Astrocyte (in vitro differentiated cells and primary cell): ENCODE results near the gene HMGN1.

Source experiments
- CTCF ChIP-seq: IDR thresholded peaks from 2 replicates; pipeline ENCODE4 v1.5.1; 2011; ENCODE audit warnings: low read depth, mild to moderate bottlenecking, inconsistent platforms, low read length, moderate library complexity; ENCODE audit not compliant: insufficient read depth
- EZH2 ChIP-seq: IDR thresholded peaks from 2 replicates; pipeline ENCODE4 v1.6.1; 2012; ENCODE audit warnings: mild to moderate bottlenecking, low read length, inconsistent platforms; ENCODE audit not compliant: insufficient read depth

GRCh38 chr21:39386899-39387298 is 38.0 kb upstream of the HMGN1 start:
- TF ChIP-seq CTCF: no peak
- TF ChIP-seq EZH2: no peak
